ENCODE data around the gene TMEM258.

Gene TMEM258

DNA sequence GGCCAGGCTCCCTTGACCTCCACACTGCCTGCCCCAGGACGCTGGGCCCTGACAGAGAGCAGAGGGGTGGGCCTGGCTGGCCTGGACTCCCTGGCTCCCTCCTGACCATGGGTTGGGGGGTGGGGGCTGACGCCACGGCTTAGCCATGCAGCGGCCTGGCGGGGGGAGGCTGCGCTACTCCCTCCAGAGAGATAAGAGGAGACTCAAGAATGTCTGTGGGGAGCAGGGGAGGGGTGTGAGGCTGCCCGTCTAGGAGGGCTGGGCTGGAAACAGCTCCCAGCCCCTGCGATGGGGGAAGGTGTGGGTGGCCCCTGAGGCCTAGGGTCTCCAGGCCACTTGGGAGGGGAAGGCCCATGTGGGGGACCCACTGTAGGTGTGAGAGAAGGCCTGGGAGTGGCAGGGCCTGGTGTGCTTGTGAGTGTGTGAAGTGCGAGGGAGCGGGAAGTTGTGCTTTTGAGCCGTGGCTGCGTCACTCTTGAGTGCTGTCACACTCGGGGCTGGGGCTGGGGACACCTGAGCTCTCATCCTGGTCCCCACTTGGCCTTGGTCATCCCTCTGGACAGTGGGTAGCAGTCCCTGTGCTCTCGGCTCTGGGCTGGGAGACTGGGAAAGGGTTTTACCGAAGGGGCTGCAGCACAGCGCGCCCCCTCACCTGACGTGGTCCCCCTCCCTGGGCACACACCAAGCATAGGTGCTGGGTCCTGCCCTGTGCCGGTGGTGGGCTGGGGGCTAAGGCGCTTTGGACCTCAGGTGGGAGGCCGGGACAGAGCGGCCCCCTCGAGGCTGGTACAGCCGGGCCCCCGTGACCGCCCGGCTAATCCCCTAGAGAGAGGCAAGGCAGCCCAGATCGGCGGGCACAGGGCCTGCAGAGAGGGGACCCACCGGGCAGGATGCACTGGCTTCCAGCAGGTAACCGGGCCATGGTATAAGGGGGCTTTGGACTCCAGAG, 37.6 kb downstream of the TMEM258 start:
- peak; percentile 97 for DNase-seq

DNA sequence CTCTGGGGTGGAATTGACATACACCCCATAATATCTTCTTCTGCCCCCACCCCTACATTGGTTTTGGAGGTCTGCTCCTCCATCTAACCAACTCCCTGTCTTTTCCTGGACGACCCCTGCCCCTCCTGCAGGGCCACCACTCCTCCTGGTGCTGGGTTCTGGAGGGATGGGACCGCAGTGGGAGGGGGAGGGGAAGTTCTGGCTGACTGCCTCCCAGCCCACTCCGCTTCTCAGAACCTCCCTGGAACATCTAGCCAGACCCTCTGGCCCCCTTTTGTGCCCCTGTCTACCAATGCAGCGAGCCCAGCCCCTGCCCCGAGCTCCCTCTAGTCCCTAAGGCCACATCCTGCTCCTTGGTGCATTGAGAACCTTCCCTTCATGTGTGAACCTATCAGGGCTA, 38.7 kb downstream of the TMEM258 start:
- DNase-seq = no peak

DNA sequence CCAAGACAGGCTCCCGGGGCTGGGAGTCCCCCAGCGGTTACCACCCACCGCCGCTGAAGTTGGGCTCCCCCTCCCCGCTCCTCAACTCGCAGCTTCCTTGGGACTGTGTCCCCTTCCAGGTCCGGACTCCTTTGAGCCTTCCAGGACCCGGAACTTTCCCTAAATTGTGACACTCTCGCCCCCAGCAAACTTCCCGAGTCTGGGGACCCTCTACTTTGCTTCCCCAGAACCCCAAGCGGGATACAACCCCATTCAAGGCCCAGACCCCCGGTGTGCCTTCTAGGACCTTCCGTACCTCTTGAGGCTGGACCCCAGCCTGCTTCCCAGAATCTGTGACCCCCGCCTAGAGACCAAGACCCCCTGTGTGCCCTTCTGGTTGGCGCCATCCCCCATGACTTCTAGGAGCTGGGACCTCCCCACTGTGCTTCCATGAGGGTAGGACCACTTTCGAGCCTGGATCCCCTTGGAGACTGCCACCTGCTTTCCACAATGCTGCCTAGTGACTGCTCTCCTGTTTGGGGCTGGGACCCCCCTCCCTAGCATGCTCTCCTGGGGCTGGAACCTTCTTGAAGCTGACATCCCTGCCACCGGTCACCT, 39.4 kb downstream of the TMEM258 start:
- no peak for DNase-seq

DNA sequence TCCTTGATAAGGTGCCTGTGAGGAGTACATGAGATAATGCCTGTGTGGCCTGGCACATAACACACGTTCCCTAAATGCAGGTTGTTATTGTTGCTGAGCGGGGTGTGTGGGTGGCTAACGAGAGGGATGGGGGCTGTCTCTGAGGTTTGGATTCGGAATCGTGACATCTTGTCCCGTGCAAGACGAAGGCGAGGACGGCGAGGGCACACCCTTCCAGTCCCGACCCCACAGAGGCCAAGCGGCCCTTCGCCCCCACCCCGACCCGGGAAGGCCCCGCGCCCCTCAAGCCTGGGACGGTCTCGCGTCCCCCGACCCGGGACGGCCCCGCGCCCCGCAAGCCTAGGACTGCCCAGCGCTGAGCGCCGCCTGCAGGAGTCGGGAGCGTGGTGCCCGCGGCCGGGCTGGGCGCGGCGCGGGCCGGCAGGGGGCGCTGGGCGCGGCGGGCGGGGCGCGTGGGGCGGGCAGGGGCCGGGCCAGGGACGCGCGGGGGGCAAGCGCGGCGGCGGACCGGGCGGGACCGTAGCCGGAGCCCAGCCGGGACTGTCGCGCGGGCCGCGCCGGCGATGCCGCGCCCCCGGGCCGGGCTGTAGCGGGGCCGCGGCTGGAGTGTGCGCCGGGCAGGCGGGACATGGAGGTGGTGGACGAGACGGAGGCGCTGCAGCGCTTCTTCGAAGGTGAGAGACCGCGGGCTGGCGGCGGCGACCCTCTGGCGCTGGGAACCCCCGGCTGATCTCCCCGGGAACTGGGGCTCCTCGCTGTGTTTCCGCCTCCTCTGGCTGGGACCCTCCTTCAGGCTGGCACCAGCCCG, 40.1 kb downstream of the TMEM258 start, which contains the start of gene MYRF:
Gene MYRF, plus strand, starts transcription at position 520 of the 808 bp plus-strand sequence. Its CDS starts 109 bp downstream, at position 629.
- no peak for DNase-seq

GRCh38 chr11:61751384-61751783, 41.0 kb downstream of the TMEM258 start:
- DNase-seq = no peak

DNA sequence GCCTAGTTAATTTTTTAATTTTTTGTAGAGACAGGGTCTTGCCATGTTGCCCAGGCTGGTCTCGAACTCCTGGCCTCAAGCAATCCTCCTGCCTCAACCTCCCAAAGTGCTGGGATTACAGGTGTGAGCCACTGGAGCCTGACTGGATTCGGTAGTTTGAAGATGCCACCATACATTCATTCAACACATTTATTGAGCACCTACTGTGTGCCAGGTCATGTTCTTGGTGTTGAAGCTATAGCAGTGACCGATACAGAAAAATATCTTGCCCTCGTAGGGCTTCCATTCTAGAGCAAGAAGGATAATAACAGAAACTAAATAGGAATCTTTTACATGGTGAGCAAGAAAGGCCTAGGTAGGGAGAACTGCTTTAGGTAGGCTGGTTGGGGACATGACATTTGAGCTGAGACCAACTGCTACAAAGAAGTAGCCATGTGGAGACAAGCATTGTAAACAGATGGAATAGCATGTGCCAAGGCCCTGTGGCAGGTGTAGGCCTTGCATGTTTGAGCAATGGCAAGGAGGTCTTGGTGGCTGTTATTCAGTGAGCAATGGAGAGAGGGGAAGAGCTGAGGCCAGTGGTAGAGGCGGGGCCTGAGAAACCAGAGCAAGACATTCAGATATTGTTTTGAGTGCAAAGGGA, 41.6 kb downstream of the TMEM258 start:
- no peak for DNase-seq

DNA sequence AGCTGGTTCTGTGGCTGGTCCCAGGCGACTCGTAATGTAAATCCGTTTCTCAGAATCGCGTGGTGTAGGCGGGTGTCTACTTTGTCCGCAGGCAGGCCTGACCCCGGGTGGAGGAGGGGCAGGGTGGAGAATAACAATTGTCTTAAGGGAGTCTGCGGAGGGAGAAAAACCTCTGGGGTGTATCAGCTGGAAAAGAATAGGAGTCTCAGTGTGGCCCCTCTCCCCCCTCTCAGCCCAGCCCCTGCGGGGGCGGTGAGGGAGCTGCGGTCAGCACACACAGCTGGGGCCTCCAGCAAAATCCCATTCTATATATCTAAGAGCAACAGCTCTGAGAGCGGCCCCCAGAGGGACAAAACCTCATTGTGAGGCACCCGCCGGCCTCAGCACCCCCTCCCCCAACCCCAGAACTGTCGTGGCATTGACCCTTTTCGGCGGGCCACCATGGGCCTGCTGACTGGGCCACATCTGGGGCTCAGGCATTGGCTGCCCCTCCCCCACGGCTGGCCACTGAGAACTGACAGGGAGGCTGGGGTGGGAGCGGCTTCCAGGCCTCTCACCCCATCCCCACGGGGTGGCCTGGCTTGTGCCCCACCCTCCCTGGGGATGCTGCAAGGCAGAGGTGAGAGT, 42.7 kb downstream of the TMEM258 start:
- DNase-seq = no peak

- DNase-seq = no peak
Observed at GRCh38 chr11:61747967-61748285, 44.5 kb downstream of the TMEM258 start.

DNA sequence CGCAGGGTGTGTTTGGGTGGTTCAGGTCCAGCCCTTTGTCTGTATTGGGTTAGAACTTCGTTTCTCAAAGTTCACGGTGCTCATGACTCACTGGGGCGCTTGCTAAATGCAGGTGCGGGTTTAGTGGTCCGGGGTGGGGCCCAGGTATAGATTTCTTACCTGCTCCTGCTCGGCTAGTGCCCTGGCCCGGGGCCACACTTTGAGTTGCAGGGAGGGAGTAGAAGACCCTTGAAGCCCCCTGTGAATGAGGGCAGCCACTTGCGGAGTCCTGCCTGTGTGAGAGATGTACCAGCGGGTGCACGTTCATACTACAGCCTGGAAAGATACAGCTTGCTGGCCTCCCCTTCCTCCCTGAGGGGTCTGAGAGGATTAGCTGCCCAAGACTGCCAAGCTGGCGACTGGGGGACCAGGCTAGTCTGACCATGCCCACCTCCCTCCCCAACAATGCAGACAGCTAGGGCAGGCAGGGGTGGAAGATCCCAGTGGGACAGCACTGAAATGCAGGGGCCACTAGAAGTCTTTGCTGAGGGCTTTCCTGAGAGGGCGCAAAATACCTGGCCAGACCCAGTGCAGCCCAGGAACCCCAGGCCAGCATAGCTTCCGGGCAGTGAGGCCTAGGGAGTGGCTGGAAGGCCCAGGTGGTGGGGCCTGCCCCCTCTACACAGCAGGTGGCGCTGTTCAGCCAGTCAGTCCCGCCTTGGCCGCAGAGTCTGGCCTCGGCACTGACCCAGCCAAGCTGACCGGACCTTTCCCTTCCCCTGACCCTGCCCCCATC, 45.0 kb downstream of the TMEM258 start:
- peak; percentile 64 for DNase-seq

DNA sequence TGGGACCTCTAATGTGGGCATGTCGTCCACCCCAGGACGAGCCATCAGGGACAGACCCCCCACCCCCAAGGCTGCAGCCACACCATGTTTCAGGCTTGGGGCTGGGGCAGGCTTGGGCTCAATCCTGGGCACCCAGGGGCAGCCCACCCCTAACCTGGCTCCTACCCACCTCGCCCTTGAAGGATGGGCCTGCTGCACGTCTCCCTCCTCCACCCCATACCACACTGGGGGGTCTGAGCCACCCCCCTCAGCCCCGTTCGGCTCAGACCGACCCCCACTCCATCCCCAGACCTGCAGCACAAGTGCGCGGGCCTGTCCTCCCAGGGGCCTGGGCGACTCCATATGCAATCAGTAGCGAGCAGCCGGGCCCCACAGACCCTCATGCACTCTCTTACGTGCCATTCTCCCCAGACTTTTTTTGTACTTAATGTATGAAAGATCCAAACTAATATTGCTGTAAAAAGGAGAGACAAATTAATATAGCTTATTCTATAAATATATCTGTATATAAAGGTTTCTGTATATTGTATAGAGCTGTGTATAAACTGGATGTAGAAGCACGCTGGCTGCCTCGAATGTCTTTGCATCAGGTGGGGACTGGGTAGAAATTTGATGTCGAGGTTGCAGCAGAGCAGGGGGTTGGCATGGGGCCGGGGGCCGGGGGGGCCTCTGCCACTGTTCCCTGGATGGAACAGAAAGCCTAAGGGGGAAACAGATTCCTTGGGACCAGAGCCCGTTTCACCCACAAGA, 45.8 kb downstream of the TMEM258 start:
- DNase-seq = no peak

DNA sequence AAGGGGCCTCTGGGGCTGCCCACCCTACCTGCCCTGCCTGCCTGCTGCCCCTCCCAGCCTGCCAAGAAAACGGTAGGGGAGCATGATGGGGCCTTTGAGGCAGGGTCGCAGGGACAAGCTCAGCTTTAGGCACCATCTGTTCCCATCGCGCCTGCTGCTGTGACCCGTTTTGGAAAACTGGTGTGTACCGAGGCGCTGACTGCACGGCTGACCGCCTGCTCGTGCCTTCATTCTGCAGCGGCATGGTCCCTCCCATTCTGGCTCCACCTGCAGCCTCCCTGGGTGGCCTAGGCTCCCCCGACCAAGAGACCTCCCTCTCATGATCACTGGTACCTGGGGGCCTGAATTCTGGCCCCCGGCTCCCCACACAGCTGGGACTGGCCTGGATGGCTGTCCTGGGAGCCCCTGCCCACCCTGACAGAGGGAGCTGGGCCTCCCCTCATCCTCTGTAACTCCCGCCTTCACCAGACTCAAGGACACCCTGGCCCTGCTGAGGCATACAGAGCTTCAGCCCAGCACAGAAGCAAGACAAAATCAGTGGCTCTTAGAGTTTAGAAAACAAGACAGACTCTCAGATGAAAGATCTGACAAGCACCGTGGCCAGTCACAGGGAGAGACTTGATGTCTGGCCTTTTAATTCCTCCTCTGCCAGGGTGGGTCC, 46.5 kb downstream of the TMEM258 start:
- no peak for DNase-seq

DNA sequence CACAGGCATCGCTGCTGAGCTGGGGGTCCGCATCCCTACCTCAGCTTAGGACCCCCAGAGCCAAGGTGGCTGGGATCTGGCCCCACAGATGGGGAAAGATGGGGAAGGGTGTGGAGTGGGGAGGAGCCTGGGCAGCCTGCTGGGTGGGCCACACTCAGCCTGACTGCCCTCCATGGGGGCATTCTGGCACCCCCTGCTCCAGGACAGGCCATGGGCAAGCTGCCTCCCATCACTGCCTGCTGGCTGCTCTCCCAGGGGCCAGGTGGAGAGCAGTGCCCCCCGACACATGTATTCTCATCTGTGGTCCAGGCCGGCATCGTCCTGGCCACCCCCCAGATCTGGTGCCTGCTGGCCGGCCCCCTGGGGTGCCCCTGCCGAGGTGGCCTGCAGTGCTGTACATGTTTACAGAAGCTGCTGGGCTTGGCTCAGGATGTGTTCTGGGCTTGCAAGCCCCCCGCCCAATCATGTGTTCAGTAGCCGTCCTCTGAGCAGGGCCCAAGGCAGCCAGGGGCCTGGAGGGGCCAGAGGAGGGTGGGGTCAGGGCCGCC, 47.7 kb downstream of the TMEM258 start:
- no peak for DNase-seq

GRCh38 chr11:61744181-61744580, 48.2 kb downstream of the TMEM258 start:
- no peak for DNase-seq

DNA sequence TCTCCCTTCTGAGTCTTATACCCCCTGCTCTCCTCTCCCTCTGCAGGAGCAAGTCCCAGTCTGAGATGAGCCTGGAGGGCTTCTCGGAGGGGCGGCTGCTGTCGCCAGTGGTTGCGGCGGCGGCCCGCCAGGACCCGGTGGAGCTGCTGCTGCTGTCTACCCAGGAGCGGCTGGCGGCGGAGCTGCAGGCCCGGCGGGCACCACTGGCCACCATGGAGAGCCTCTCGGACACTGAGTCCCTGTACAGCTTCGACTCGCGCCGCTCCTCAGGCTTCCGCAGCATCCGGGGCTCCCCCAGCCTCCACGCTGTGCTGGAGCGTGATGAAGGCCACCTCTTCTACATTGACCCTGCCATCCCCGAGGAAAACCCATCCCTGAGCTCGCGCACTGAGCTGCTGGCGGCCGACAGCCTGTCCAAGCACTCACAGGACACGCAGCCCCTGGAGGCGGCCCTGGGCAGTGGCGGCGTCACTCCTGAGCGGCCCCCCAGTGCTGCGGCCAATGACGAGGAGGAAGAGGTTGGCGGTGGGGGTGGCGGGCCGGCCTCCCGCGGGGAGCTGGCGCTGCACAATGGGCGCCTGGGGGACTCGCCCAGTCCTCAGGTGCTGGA, 48.8 kb downstream of the TMEM258 start:
- DNase-seq = no peak

- DNase-seq = no peak
Observed at GRCh38 chr11:61742391-61742790, 50.0 kb downstream of the TMEM258 start.

DNA sequence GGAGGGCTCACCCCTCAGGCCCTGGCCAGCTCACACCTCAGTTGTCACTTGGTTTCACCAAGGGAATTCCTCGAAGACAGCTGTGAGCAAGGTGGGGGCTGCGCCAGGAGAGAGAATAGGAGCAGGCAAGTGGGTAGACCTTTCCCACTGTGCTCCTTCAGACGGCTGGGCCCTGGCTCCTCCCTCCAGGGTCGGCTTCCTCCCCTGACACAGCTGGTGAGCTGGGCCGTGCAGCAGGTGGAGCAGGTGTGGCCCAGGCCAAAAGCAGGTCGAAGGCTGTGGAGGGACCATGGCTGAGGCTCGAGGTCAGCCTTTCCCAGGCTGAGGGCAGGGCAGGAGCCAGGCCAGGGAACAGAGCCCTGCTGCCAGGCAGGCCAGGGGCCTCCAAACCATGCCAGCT, 52.4 kb downstream of the TMEM258 start:
- no peak for DNase-seq

DNA sequence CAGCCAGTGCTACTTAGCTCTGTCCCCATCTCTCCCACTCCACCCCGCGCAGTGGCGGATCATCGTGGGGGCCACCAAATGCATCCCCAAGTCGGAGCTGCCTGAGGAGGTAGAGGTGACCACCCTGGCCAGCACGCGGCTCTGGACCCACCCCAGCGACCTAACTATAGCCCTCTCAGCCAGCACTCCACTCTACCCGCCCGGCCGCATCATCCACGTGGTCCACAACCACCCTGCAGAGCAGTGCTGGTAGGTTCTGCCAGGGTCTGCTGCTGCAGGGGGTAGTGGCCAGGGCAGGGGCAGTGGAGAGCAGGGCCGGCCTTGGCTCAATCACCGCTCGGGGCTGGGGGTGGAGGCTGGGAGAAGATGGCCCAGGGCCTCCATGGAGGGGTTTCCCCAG, 53.0 kb downstream of the TMEM258 start:
- DNase-seq = no peak
